NCI-H226 (cell line): ENCODE results near the gene TUBA1C.
"Not testable (repeated sequence)": the region's sequence is repeated elsewhere in the genome, so short reads cannot be mapped to it uniquely, and the experiment has no call there.

Experiments used
- DNase-seq: peaks from one replicate; pipeline ENCODE4 v3.0.0-alpha.2; 2015

The TUBA1C gene

DNA sequence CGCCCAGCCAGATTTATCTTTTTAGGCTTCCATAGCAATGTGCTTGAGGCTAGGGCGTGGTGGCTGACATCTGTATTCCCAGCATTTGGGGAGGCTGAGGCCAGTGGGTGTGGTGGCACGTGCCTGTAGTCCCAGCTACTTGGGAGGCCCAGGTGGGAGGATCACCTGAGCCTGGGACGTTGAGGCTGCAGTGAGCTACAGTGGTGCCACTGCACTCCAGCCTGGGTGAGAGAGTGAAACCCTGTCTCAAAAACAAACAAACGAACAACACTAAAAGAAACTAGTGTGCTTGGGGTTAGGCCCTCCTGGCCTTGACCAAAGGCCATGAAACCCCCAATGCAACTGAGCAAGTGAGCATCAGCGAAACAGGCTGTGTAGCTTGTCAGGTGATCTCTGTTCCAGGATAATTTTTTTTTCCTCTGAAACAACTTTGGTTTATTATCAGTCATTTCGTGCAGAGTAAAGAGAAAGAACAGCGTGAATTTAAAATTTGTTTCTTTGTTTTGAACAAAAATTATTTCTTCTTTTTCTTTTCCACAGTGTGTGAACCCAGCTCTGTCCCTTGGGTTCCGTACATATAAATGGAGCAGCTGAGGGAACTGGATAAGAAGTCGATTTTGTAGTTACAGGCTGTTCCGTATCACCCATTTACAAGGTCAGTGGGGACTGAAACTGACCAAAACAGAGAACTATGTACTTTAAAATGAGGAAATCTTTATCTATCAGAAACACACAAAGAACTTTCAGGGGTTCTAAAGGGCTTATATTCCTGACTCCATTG is 8.8 kb upstream of the TUBA1C start:
- DNase-seq, result no peak

DNA sequence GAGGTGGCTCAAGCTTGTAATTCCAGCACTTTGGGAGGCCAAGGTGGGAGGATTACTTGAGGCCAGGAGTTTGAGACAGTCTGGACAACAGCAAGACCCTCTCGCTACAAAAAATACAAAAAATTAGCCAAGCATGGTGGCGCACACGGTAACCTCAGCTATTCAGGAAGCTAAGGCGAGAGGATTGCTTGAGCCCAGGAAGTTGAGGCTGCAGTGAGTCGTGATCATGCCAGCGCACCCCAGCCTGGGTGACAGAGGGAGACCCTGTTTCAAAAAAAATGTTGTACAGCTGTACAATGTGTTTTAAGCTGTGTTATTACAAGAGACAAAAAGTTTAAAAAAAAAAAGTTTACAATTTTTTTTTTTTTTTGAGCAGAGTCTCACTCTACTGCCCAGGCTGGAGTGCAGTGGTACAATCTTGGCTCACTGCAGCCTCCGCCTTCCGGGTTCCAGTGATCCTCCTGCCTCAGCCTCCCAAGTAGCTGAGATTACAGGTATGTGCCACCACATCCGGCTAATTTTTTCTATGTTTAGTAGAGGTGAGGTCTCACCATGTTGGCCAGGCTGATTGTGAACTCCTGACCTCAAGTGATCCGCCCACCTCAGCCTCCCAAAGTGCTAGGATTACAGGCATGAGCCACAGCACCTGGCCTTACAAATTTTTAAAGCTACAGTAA is 7.2 kb upstream of the TUBA1C start:
- not testable (repeated sequence) for DNase-seq

DNA sequence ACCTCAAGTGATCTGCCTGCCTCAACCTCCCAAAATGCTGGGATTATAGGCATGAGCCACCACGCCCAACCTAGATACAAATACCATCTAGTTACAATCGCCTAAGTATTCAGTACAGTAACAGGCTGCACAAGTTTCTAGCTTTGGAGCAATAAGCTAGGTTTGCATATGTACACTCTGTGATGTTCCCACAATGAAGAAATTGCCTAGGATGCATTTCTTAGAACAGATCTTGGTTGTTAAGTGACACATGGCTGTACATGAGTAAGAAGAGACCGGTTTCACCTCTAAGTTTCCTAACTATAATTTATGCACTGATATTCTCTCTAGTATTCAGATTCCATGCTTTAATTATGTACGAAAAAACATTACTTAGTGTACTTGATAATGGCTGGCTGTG is 5.4 kb upstream of the TUBA1C start:
- DNase-seq, result no peak

DNA sequence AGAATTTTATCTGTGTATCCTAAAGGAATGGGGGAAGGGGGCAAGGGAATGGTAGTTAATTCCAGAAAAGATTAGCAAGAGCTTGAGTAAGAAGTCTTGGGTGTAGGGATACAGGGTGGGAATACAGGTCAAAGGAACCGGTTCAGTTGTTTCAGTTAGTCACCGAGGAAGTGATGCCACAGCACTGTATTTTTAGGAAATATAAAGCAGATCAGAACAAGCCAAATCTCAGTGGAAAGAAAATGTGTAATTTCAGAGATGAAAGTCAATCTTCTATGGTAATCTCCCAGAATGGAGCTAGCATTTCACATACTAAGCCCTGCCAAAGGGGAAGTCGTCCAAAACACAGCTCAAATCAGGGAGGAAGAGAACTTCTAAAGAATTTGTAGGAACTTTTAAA is 4.7 kb upstream of the TUBA1C start:
- DNase-seq, result no peak

DNA sequence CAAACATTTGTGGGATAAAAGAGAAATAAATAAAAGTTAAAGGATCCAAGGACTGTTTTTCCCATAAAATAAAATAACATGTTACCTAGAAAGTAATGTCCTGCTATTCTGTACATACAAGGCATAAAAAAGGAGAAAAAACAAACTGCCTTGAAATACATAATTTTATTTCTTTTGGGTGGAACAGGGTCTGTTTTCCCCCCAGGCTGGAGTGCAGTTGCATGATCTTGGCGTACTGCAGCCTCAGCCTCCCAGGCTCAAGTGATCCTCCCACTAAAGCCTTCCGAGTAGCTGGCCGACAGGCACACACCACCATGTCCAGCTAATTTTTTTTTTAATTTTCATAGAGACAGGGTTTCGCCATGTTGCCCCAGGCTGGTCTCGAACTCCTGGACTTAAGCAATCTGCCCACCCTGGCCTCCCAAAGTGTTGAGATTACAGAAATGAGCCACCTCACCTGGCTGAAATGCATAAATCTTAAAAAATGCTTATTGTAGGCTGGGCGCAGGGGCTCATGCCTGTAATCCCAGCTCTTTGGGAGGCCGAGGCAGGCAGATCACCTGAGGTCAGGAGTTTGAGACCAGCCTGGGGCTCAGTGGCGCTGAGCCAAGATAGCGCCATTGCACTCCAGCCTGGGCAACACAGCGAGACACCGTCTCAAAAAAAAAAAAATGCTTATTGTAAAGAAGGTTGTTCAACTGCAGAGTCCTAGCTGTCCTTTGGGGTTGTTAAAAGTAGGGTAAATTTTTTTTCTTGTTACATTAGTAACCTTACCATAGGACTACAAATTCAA is 4.1 kb upstream of the TUBA1C start:
- DNase-seq, result no peak

DNA sequence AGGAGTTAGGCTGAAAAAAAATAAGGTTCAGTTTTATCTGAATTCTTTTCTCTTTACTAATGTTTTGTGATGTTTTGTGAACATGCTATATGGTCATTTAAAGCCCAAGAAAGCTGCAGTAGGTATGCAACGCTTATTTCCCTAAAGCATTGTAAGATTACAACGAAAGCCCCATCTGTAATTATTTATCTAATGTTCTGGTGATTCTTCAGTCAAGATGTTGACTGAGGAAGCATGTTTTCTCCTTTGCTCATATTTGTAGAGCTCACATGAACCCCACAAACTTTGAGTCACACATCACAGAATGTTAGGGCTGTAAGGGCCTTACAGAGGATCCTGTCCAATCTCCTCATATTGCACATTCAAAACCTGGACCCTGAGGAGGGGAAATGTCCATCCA is 3.2 kb upstream of the TUBA1C start:
- DNase-seq, result no peak

DNA sequence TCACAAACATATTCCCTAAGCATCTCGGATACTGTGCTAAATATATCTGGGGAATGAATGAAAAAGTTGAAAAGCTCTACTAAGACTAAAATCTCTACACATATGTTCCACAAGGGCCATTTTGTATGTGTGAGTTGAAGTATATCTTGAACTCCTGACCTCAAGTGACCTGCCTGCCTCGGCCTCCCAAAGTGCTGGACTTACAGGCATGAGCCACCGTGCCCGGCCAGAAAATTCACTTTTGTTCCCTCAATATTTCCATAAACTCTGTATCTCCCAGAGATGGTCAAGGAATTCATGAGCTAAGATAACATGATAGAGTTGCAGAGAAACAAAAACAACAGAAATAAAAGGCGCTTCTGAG is 1.5 kb upstream of the TUBA1C start:
- no peak for DNase-seq

DNA sequence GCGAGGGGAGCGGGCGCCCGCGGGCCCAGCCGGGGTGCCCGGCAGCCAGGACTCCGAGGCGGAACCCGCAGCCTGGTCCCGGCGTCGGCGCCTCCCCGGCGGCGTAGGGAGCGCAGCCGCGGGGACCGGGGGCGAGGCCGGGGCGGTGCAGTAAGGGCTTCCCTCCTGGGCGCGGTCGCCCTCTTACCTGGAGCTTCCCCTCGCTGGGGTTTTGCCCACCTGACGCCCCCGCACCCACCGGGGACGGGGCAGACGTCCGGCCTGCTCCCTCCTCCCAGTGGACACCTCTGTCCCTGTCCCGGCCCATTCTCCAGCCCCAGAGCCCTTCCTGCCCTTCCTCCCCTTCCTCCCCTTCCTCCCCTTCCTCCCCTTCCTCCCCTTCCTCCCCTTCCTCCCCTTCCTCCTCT is 413 bp upstream of the TUBA1C start:
- DNase-seq, result peak; percentile 70

DNA sequence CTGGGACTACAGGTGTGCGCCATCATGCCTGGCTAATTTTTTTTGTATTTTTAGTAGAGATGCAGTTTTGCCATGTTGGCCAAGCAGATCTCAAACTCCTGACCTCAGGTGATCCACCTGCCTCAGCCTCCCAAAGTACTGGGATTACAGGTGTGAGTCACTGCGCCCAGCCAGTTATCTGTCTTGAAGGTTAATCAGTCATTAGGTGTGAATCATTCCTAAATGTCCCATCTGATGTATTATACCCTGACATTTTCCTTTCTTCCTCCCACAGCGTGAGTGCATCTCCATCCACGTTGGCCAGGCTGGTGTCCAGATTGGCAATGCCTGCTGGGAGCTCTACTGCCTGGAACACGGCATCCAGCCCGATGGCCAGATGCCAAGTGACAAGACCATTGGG is 4.3 kb downstream of the TUBA1C start:
- peak; percentile 80 for DNase-seq

DNA sequence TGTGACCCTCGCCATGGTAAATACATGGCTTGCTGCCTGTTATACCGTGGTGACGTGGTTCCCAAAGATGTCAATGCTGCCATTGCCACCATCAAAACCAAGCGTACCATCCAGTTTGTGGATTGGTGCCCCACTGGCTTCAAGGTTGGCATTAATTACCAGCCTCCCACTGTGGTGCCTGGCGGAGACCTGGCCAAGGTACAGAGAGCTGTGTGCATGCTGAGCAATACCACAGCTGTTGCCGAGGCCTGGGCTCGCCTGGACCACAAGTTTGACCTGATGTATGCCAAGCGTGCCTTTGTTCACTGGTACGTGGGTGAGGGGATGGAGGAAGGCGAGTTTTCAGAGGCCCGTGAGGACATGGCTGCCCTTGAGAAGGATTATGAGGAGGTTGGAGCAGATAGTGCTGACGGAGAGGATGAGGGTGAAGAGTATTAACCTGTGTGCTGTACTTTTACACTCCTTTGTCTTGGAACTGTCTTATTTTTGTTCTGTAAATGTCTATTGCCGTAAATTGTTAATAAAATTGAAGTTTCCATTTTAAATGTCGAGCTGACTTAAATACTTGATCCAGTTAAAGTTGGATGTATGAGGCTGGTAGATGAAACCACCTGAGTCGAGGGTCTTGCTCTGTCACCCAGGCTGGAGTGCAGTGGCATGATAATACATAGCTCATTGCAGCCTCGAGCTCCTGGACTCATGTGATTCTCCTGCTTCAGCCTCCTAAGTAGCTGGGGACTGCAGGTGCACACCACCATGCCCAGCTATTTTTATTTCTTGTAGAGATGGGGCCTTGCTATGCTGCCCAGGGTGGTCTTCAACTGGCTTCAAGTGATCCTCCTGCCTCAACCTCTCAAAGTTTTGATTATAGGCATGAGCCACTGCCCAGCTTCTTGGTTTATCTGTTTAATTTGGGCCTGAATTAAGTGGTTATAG is 8.2 kb downstream of the TUBA1C start:
- DNase-seq, result no peak

DNA sequence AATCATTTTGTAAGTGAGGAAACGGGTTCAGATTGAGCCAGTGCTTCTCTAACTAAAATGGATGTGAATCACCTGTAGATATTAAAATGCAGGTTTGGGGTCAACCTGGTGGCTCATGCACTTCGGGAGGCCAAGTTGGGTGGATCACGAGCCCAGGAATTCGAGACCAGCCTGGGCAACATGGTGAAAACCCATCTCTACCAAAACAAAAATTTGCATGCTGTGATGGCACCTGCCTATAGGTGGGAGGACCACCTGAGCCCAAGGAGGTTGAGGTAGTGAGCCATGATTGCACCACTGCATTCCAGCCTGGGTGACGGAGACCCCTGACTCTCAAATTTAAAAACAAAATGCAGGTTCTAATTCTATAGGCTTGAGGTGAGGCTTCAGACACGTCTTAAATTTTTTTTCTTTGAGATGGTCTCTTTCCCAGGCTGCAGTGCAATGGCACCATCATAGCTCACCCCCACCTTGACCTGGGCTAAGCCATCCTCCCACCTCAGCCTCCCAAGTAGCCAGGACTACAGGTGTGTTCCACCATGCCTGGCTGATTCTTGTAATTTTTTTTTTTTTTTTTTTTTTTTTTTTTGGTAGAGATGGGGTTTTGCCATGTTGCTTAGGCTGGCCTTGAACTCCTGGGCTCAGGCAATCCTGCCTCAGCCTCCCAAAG is 9.0 kb downstream of the TUBA1C start:
- no peak for DNase-seq

DNA sequence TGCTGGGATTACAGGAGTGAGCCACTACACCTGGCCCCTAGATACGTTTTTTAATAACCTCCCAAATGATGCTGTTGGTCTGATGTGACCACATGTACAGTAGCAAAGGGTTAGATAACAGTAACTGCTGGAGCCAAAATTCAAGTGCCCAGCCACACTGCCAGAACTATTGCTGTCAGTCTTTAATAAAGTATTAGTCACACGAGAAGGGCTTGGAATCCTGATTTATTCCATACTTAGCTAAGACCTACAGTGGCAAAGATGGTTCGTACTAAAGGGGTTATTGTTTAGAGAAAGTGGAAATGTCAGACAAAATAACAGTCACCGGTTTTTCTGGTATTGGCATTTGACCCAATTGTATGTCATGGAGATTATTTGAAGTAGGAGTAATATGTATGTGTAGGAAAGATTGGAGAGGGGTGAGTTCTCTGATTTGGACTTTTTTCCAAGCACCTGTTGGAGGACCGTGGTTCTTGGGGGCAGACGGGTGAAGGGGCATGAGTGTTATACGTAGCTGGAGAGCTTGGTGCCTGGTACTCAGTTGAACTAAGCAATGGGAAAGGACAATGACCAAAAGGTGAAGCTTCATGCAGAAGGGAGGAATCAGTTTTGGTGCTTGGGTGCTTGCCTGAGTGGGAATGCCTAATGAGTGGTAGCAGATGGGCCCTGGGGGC is 9.7 kb downstream of the TUBA1C start:
- DNase-seq, result no peak

DNA sequence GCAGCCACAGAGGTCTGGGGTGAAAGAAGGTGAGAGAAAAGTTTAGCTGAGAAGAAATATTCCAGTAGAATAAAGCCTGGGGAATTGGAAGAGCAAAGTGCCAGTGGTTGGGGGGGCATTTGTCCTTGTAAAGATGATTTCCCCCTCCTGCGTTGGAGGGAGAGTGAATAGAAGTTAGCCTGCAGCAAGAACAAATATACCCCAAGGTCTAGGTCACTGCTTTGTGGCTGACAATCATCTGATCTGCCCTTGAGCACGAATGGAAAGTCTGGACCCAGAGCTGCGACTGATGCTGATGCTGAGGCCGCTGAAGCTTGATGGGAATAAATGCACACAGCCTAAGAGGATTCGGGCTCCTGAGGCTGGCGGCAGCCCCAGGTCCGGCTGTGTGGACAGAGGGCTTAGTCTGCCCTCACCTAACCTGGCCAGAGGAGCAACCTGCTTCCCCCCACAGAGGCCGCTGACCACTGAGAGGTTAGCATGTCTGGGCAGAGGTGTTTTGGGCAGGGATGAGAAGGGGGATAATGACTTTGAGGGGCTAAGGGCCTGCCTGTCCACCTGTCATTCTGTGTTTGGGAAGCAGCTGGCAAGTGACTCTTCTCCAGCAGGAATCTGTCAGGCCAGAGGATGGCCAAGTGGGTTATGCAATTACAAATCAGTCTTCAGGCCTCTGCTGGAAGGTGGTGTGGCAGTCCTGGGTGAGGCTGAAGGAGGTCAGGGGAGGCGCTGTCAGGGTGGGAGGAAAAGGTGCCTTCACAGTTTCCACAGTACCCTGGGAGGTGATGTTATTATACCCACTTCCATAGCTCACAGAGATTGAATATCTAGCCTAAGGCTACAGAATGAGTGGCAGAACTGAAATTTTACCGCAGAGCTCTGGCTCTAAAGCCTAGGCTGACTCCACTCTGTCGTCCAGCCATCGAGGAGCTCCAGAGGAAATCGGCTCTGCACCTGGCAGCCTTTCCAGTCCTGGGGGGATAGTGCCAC is 11.7 kb downstream of the TUBA1C start:
- DNase-seq, result no peak

DNA sequence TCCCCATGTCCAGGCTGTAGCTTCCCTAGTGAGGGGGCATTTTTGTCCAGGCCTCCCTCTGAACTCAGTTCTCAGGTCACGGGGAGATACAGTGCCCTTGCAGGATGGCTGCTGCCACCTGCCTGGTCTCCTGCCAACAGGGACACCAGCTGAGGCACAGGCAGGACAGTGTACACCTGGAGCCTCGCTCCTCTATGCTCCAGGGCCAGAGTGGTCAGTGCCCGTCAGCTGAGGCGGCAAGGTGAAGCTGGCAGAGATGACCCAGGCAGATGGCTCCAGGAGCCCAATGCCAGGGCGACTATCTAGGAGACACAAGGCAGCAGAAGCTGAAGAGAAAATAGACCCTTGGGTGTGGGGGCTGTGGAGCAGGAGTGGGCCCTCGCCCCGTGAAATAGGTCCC is 12.6 kb downstream of the TUBA1C start:
- no peak for DNase-seq

DNA sequence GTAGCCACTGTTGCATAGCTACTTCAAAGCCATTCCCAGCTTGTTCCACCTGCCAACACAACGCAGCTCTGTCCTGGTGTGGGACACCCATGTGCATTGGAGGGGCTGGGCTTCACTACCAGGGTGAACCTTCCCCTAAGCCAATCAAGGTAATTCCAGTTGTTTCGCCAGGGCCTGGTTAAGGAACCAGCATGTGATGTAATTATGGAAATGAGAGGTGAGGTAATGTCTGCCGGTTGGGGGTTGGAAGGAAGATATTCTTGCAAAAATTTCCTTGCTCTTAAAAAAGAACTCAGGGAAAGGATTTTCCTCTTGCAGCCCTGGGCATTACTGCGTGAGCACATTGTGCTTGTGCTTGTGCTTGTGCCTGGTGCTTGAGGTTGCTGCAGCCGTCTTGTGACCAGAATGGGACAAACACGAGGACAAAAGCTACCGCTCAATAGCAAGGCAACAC is 14.9 kb downstream of the TUBA1C start:
- no peak for DNase-seq

DNA sequence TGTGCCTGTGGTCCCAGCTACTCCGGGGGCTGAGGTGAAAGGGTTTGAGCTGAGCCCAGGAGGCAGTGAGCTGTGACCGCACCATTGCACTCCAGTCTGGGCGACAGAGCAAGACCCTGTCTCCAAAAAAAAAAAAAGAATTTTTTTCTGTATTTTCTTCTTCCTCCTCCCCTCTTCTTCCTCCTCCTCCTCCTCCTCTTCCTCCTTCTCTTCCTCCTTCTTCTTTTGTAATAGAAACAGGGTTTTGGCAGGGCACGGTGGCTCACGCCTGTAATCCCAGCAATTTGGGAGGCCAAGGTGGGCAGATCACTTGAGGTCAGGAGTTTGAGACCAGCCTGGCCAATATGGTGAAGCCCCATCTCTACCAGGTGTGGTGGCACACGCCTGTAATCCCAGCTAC is 15.7 kb downstream of the TUBA1C start:
- not testable (repeated sequence) for DNase-seq

DNA sequence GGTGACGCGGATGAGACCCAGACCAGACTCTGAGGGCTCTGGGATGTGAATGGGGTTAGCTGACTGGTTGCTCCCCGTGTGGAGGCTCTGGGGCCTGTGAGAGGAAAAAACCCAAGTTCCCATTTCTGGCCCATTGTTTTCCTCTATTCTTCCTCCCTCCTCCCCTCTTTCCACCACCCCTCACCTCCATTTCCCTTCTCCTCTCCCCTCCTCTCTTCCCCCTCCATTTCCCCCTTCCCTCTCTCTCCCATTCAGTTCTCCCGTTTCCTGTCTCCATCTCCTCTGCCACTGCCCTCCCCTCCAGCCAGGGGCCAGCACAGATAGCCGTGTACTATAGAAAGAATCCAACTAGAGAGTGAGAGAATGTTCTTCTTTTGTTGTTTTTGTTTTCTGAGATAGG is 17.4 kb downstream of the TUBA1C start:
- DNase-seq, result no peak

DNA sequence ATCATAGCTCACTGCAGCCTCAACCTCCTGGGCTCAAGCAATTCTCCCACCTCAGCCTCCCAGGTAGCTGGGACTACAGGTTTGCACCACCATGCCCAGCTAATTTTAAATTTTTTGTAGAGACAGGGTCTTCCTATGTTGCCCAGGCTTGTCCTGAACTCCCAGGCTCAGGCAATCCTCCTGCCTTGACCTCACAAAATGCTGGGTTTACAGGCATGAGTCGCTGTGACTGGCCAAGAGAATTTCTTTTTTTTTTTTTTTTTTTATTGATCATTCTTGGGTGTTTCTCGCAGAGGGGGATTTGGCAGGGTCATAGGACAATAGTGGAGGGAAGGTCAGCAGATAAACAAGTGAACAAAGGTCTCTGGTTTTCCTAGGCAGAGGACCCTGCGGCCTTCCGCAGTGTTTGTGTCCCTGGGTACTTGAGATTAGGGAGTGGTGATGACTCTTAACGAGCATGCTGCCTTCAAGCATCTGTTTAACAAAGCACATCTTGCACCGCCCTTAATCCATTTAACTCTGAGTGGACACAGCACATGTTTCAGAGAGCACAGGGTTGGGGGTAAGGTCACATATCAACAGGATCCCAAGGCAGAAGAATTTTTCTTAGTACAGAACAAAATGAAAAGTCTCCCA is 18.0 kb downstream of the TUBA1C start:
- DNase-seq, result not testable (repeated sequence)

DNA sequence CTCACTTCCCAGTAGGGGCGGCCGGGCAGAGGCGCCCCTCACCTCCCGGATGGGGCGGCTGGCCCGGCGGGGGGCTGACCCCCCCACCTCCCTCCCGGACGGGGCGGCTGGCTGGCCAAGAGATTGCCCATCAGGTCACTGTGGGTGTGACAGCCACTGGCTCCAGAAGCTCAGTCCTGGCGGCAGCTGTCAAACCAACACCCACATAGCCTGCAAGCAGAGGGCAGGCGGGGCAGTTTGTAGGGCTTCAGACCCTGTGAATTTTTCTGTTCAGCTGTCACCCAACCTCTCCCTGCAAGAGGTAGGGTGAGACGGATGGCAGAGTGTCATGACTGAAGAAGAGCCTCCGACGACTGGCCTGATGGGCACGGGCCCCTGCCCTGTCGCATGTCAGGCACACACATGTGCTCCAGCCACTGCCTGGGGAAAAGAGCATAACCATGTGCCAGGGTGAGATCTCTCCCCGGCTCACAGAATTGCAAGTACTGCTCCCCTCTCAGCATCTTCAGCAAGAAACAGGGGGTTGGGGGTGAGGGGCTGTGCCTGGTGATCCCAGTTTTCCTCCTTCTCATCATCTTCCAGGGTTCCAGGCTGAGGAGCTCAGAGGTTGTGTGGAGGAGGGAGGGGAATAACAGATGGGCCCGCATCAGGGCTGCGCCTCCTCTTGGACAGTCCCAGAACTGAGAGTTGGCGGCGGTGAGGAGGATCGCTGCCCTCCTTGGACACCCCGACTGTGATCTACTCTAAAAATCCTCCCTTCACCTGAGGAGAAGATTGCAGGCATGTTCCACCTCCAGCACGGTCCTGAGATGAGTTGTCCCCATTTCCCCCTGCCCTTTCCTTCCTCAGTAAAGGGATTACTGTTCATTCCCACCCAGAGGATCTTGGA is 18.9 kb downstream of the TUBA1C start:
- no peak for DNase-seq
